Activated CD8-positive, alpha-beta T cell treated with anti-CD3 and anti-CD28 coated beads for 36 hours (primary cell): Measurements from ENCODE around the gene PPP2R3A. TPM values are rescaled to one million over a fixed set of nuclear protein-coding genes. Genes with fewer than 3 reads are reported as not detected.

ENCODE experiments used
- ATAC-seq: fragments of 200-7000 bp; cut with Tn5 transposase; one replicate; pipeline ENCODE4 v1.10.0; 2021; ENCODE audit warnings: mild to moderate bottlenecking, moderate library complexity
- CTCF ChIA-PET: fragments of 350-600 bp; sonication (Branson Sonifier 250); formaldehyde crosslinking; loops from one replicate; lab custom pipeline; 2021; ENCODE audit warnings: antibody characterized with exemption; lab: Charles Lee
- POLR2A ChIA-PET: fragments of 350-600 bp; sonication (Branson Sonifier 250); formaldehyde crosslinking; loops from one replicate; lab custom pipeline; 2021; ENCODE audit warnings: antibody characterized with exemption; lab: Charles Lee
- DNase-seq: peaks from one replicate; pipeline ENCODE4 v3.0.0-alpha.2; 2020
- H3K27ac Mint-ChIP-seq: one replicate; pipeline ENCODE4 v1.8.0; 2021; ENCODE audit warnings: mild to moderate bottlenecking, mixed read lengths
- H3K27me3 Mint-ChIP-seq: one replicate; pipeline ENCODE4 v1.8.0; 2021; ENCODE audit warnings: mixed read lengths
- H3K36me3 Mint-ChIP-seq: one replicate; pipeline ENCODE4 v1.8.0; 2021; ENCODE audit warnings: low read depth, mixed read lengths
- H3K4me1 Mint-ChIP-seq: one replicate; pipeline ENCODE4 v1.8.0; 2021; ENCODE audit warnings: low read depth, mixed read lengths
- H3K4me3 Mint-ChIP-seq: one replicate; pipeline ENCODE4 v1.8.0; 2021; ENCODE audit warnings: mild to moderate bottlenecking, moderate library complexity, mixed read lengths
- H3K9me3 Mint-ChIP-seq: one replicate; pipeline ENCODE4 v1.8.0; 2021; ENCODE audit warnings: mixed read lengths
- intact Hi-C: fragments of 100-400 bp; cut with micrococcal nuclease; formaldehyde crosslinking; loops from one replicate; pipeline ENCODE4 v1.10.0; 2022
- total RNA-seq, 2 experiments: library from RNA; stranded (reverse); gene quantifications; one replicate each; pipeline ENCODE4 v1.2.3, GENCODE V29; 2021
- TF ChIP-seq, protein P1 (sequence below): fragments of 200-600 bp; IDR thresholded peaks from one replicate; pipeline ENCODE4 v1.8.0; 2022; ENCODE audit warnings: antibody characterized with exemption, mild to moderate bottlenecking

The PPP2R3A gene, protein sequence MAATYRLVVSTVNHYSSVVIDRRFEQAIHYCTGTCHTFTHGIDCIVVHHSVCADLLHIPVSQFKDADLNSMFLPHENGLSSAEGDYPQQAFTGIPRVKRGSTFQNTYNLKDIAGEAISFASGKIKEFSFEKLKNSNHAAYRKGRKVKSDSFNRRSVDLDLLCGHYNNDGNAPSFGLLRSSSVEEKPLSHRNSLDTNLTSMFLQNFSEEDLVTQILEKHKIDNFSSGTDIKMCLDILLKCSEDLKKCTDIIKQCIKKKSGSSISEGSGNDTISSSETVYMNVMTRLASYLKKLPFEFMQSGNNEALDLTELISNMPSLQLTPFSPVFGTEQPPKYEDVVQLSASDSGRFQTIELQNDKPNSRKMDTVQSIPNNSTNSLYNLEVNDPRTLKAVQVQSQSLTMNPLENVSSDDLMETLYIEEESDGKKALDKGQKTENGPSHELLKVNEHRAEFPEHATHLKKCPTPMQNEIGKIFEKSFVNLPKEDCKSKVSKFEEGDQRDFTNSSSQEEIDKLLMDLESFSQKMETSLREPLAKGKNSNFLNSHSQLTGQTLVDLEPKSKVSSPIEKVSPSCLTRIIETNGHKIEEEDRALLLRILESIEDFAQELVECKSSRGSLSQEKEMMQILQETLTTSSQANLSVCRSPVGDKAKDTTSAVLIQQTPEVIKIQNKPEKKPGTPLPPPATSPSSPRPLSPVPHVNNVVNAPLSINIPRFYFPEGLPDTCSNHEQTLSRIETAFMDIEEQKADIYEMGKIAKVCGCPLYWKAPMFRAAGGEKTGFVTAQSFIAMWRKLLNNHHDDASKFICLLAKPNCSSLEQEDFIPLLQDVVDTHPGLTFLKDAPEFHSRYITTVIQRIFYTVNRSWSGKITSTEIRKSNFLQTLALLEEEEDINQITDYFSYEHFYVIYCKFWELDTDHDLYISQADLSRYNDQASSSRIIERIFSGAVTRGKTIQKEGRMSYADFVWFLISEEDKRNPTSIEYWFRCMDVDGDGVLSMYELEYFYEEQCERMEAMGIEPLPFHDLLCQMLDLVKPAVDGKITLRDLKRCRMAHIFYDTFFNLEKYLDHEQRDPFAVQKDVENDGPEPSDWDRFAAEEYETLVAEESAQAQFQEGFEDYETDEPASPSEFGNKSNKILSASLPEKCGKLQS (N-terminal part only)
- under 1 TPM; 0.16 to 0.51 TPM for total RNA-seq

DNA sequence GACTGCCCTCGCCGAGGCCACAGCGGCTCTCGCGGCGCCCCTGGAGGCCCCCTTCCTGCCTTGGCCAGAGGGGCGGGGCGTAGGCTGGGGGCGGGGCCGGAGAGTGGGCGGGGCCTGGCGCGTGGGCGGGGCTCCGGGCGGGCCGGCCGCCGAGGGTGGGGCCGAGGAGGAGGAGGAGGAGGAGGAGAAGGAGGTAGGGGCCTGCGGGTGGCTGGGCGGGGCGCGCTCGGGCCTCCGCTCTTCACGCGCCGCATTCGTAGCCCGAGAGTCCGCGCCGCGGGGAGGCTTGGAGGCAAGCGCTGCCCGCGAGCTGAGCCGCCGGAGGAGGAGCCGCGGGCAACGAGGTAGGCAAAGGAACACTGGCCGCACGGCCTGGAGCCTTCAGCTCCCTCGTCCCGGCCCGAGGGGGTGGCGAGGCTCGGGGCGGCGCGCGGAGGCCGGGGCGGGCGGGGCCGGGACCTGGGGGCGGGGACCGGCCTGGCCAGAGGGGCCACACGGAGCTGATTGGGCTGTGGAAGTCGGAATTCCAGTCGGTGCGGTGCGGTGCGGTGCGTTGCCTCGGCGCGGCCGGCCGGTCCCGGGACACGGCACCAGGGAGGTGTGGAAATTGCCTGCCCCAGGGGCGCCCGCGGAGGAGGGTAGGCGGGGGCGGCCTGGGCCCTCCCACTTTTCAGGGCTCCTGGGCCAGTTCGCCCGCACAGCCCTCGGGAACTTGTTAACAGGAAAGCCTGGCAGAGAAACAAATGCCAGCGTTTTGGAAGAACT is at the start of gene PPP2R3A:
TSS of gene PPP2R3A (plus strand) at position 223 of the 765 bp plus-strand sequence. CDS start 35,771 bp downstream, outside the sequence.
- Mint-ChIP-seq H3K27ac (no peak within 1 kb of the TSS), H3K36me3 (no peaks in the 10 kb centered on the region), H3K4me1 (peaks cover 10% of the 10 kb centered on the region), H3K4me3 (peak within 1 kb of the TSS; percentile 66), H3K9me3 (peaks cover 6% of the 10 kb centered on the region), H3K27me3 (peaks cover 30% of the 10 kb centered on the region)
- DNase-seq = peak; percentile 73
- intact Hi-C loops = no loop called here
- POLR2A ChIA-PET = no interaction called here
- CTCF ChIA-PET = interaction anchor here (1.0 kb wide), 1 partner anchor 284 kb away, joined by 3 read pairs; the partner anchor contains the start of gene PCCB
- peak; percentile 97 for ATAC-seq
- TF ChIP-seq, protein P1, sequence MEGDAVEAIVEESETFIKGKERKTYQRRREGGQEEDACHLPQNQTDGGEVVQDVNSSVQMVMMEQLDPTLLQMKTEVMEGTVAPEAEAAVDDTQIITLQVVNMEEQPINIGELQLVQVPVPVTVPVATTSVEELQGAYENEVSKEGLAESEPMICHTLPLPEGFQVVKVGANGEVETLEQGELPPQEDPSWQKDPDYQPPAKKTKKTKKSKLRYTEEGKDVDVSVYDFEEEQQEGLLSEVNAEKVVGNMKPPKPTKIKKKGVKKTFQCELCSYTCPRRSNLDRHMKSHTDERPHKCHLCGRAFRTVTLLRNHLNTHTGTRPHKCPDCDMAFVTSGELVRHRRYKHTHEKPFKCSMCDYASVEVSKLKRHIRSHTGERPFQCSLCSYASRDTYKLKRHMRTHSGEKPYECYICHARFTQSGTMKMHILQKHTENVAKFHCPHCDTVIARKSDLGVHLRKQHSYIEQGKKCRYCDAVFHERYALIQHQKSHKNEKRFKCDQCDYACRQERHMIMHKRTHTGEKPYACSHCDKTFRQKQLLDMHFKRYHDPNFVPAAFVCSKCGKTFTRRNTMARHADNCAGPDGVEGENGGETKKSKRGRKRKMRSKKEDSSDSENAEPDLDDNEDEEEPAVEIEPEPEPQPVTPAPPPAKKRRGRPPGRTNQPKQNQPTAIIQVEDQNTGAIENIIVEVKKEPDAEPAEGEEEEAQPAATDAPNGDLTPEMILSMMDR = no peak

DNA sequence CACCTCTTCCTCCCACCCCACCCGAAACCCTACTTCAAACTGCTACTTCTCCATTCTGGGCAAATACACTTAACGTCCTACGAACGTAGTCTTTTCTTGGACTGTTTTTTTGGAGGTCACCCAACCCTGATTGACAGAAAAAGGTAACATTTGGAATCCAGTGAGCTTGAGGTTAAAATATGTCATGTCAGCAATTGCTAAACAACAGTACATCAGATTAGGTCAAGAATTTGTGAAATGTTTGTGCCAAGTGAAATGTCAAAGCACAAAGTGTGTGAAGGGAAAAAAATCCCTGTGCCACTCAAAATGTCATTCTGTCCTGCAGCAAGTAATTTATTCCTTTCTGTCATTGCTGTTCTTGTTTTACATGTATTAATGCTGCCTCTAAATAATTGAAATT is 49.2 kb upstream of the PPP2R3A start:
- no peak overlapping the region for H3K4me3 Mint-ChIP-seq

DNA sequence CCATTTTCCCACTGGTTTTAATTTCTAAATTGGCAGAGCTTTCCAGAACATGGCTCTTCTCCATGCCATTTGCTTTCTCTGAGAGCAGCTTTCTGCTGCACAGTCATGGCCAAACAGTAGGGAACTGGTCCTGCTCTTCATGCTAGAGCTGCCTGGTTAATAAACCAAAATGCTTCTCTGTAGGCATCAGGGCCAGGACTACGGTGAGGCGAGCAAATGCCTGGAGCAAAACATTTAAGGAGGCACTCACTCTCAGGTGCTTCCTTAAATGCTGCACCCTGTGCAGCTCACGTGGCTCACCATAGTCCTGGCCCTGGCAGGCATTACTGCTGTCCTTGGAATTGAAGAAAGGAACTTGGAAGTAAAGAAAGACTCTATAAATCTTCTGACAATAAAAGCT is 48.5 kb upstream of the PPP2R3A start:
- ChIA-PET POLR2A (no interaction called here), CTCF (interaction anchor here (0.9 kb wide), 1 partner anchor 126 kb away, joined by 4 read pairs; no protein-coding TSS in a partner anchor)
- H3K9me3 Mint-ChIP-seq = no peaks in the 10 kb centered on the region

More for the DNA sequence above, 49.2 kb upstream of the PPP2R3A start:
- ChIA-PET CTCF (interaction anchor here (0.6 to 0.9 kb wide), 2 partner anchors 126 to 672 kb away, joined by 3 to 4 read pairs; no protein-coding TSS in a partner anchor), POLR2A (no interaction called here)
- no peak overlapping the region for H3K27ac Mint-ChIP-seq
- H3K4me1 Mint-ChIP-seq = no peaks in the 10 kb centered on the region
- intact Hi-C loops = loop anchor here (5.0 kb wide), 1 partner anchor 126 kb away; no protein-coding TSS in a partner anchor
- peaks cover 2% of the 10 kb centered on the region for H3K27me3 Mint-ChIP-seq
- H3K9me3 Mint-ChIP-seq = no peaks in the 10 kb centered on the region
- TF ChIP-seq, protein P1 = no peak
- H3K36me3 Mint-ChIP-seq = no peaks in the 10 kb centered on the region
- ATAC-seq = no peak
- DNase-seq = no peak

More for the DNA sequence above, 48.5 kb upstream of the PPP2R3A start:
- Mint-ChIP-seq H3K27me3 (peaks cover 2% of the 10 kb centered on the region), H3K4me3 (no peak overlapping the region), H3K36me3 (no peaks in the 10 kb centered on the region), H3K4me1 (no peaks in the 10 kb centered on the region), H3K27ac (no peak overlapping the region)
- intact Hi-C loops = loop anchor here (5.0 kb wide), 1 partner anchor 125 kb away; no protein-coding TSS in a partner anchor
- ATAC-seq (no peak), DNase-seq (no peak)
- TF ChIP-seq, protein P1 = no peak
